Heart right ventricle (tissue), 16 donors: Measurements from ENCODE around the gene TSPOAP1. TPM values are rescaled to one million over a fixed set of nuclear protein-coding genes. Genes with fewer than 3 reads are reported as not detected.
A peak's percentile ranks its signal among the peaks of the same experiment; 100 is the strongest.

ENCODE experiments used
- ATAC-seq, 8 donors: fragments of 200-7000 bp; cut with Tn5 transposase; one replicate each; pipeline ENCODE4 v1.9.1; 2020; ENCODE audit warnings: mild to moderate bottlenecking in 8 of 8, moderate library complexity in 8 of 8, moderate number of reproducible peaks in 1 of 8
- DNase-seq, 2 donors: peaks; one replicate each; pipeline ENCODE4 v3.0.0-alpha.2; 2020
- H3K27ac ChIP-seq, 10 donors: fragments of 200-600 bp; sonication (generic) in 2 of 10; one replicate each; pipeline versions ENCODE4 v1.5.0 to v1.8.0; 2020 to 2022; ENCODE audit warnings: mild to moderate bottlenecking in 3 of 10
- H3K27me3 ChIP-seq, 7 donors: fragments of 200-600 bp; one replicate each; pipeline ENCODE4 v1.8.0; 2021 to 2022; ENCODE audit warnings: mild to moderate bottlenecking in 2 of 7
- H3K36me3 ChIP-seq, 9 donors: fragments of 200-600 bp; sonication (generic) in 1 of 9; one replicate each; pipeline versions ENCODE4 v1.5.0 to v1.8.0; 2020 to 2022; ENCODE audit warnings: mild to moderate bottlenecking in 2 of 9
- H3K4me1 ChIP-seq, 9 donors: fragments of 200-600 bp; sonication (generic) in 1 of 9; one replicate each; pipeline versions ENCODE4 v1.5.0 to v1.8.0; 2020 to 2022; ENCODE audit warnings: mild to moderate bottlenecking in 4 of 9
- H3K4me3 ChIP-seq, 10 donors: fragments of 200-600 bp; sonication (generic) in 2 of 10; one replicate each; pipeline versions ENCODE4 v1.5.0 to v1.8.0; 2020 to 2022; ENCODE audit warnings: mild to moderate bottlenecking in 7 of 10, moderate library complexity in 2 of 10
- H3K9me3 ChIP-seq, 11 donors: fragments of 200-600 bp in 10 of 11; sonication (generic) in 2 of 11; one replicate each; pipeline versions ENCODE4 v1.5.0 to v1.8.0; 2013 to 2022; ENCODE audit warnings: mild to moderate bottlenecking in 2 of 11, control low read depth in 1 of 11, moderate library complexity in 1 of 11
- WGBS, 2 donors: extraction: QIAGEN DNeasy Blood & Tissue Kit; methylation state at CpG; one replicate each; pipeline ENCODE4 v1.1.7; 2013; ENCODE audit warnings: inconsistent platforms in 1 of 2; 5-methylcytosine and 5-hydroxymethylcytosine counted together
- intact Hi-C, 10 donors: fragments of 100-400 bp; cut with DNase I; formaldehyde crosslinking; loops; one replicate each; pipeline versions ENCODE4 v1.11.1 to v1.14.2; 2022
- polyA plus RNA-seq, 2 donors: library from polyadenylated mRNA; stranded (reverse); fragments of 200-250 nt; gene quantifications; one replicate each; pipeline ENCODE4 v1.2.3, GENCODE V29; 2013
- total RNA-seq, 10 donors: library from RNA; stranded (reverse); fragmentation: NEBNext Ultra II Directional in 3 of 10; extraction: Animal tissue kit (Norgen Biotek cat#: 25700) in 3 of 10; gene quantifications; one replicate each; pipeline versions ENCODE4 v1.2.1 to v1.2.4, GENCODE V29; 2021 to 2023
- TF ChIP-seq, protein P1 (sequence below), 9 donors: fragments of 200-600 bp; sonication (generic) in 2 of 9; IDR thresholded peaks; one replicate each; pipeline versions ENCODE4 v1.5.0 to v1.8.0; 2021 to 2022; ENCODE audit warnings: antibody characterized with exemption in 9 of 9, mild to moderate bottlenecking in 5 of 9, moderate library complexity in 1 of 9
- donor health status: Arrhythmogenic right ventricular cardiomyopathy.
- donor health status: ischemic (EF 13 %, LVEDD 7.1; RV severe dilation, severe dysfunction).
- donor health status: healthy with polysubstance abuse.
- donor health status: DM: no; HTN: yes; CAD: no.
- donor health status: DM: no; HTN: no; CAD: no.
- donor health status: ischemic (EF 25% LVEDD 6.9; RV normal size, moderate dysfunction).
- donor health status: ischemic (EF 25% LVEDD 5.7; RV mildly dilated, moderate dysfunction).
- donor health status: healthy.
- donor health status: DM: yes; HTN: yes; CAD: no.
- donor health status: Ischemic cardiomyopathy.
- donor health status: ischemic (EF 35%, LVEDD 5.7; RV mildly dilated, moderate dysfunction).
- donor health status: nonischemic (EF 11% LVEDD 7.7; RV severe dilation, severe dysfunction).
- donor health status: DM: yes; HTN: yes; CAD: no.
- donor health status: PGD.
- donor health status: ischemic (EF 29% LVEDD 5.4; RV normal size, mild dysfunction).
- donor health status: nonischemic (EF 23%, LVEDD 6.1; RV moderate dilation, normal function).

Gene TSPOAP1
- total and polyA plus RNA-seq, 12 donors, result 1.6 to 35.6 (median 12.4) TPM

GRCh38 chr17:58335779-58336455 is 7.3 kb upstream of the TSPOAP1 start:
- intact Hi-C loops, result no loop called here
- Histone ChIP-seq H3K9me3 (no peaks in the 10 kb centered on the region), H3K36me3 (peaks cover 0 to 3% (median 0%) of the 10 kb centered on the region in 9 donors), H3K4me3 (peak overlapping the region in 1 of 10 donors; percentile 82), H3K27me3 (peaks cover 0 to 33% (median 3%) of the 10 kb centered on the region in 7 donors), H3K27ac (peak overlapping the region in 7 of 10 donors; percentile 22 to 100 (median 80)), H3K4me1 (peaks cover 0 to 74% (median 20%) of the 10 kb centered on the region in 9 donors)
- no peak for DNase-seq
- ATAC-seq, result no peak
- 76 to 77% methylated on average over 4 of the region's 4 CpGs for WGBS, 2 donors
- TF ChIP-seq, protein P1, sequence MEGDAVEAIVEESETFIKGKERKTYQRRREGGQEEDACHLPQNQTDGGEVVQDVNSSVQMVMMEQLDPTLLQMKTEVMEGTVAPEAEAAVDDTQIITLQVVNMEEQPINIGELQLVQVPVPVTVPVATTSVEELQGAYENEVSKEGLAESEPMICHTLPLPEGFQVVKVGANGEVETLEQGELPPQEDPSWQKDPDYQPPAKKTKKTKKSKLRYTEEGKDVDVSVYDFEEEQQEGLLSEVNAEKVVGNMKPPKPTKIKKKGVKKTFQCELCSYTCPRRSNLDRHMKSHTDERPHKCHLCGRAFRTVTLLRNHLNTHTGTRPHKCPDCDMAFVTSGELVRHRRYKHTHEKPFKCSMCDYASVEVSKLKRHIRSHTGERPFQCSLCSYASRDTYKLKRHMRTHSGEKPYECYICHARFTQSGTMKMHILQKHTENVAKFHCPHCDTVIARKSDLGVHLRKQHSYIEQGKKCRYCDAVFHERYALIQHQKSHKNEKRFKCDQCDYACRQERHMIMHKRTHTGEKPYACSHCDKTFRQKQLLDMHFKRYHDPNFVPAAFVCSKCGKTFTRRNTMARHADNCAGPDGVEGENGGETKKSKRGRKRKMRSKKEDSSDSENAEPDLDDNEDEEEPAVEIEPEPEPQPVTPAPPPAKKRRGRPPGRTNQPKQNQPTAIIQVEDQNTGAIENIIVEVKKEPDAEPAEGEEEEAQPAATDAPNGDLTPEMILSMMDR (IDR thresholded peaks at IDR 0.05), result no peak

DNA sequence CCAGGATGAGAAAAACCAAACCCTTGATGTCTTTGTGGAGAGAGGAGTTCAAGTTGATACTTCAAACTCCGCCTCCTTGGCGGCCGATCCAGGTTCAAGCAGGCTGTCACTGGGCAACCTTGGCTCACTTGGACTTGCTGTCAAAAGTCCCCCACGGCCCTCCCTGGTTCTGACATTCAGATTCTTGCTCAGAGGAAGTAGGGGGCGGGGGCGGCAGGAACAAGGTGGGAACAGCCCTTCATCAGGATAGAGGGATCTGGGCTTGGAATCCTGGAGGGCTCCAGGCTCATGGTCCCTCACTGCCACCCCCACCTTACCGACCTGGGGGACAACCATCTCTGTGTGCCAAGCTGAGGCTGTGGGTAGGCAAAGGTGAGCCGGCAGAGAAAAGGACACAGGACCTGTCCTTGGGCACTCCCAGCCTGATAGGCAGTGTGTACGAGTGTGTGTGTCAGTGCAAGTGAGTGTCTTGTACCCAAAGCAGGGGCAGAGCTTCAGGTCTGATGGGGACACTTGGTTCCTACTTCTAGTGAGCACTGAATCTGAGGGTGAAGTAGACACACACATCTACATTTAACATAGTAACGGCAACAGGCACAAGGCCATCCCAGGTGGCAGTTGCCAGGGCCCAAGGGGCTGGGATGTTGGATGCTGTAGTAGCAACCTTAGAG is 6.6 kb upstream of the TSPOAP1 start:
- Histone ChIP-seq H3K27ac (peak overlapping the region in 6 of 10 donors; percentile 37 to 100 (median 74)), H3K36me3 (peaks cover 0 to 11% (median 0%) of the 10 kb centered on the region in 9 donors), H3K9me3 (no peaks in the 10 kb centered on the region), H3K4me1 (peaks cover 0 to 67% (median 20%) of the 10 kb centered on the region in 9 donors), H3K27me3 (peaks cover 0 to 37% (median 3%) of the 10 kb centered on the region in 7 donors), H3K4me3 (peak overlapping the region in 1 of 10 donors; percentile 82)
- intact Hi-C loops, result no loop called here
- TF ChIP-seq, protein P1 (IDR thresholded peaks at IDR 0.05), result no peak
- no peak for DNase-seq
- ATAC-seq, result no peak
- 63 to 65% methylated on average over 10 of the region's 10 CpGs for WGBS, 2 donors

- intact Hi-C loops, result no loop called here
- Histone ChIP-seq H3K9me3 (no peaks in the 10 kb centered on the region), H3K4me1 (peaks cover 0 to 62% (median 20%) of the 10 kb centered on the region in 9 donors), H3K27ac (peak overlapping the region in 4 of 10 donors; percentile 25 to 100 (median 78)), H3K36me3 (peaks cover 0 to 12% (median 0%) of the 10 kb centered on the region in 9 donors), H3K4me3 (peak overlapping the region in 1 of 10 donors; percentile 82), H3K27me3 (peaks cover 0 to 41% (median 7%) of the 10 kb centered on the region in 7 donors)
- ATAC-seq (no peak), DNase-seq (no peak)
- TF ChIP-seq, protein P1 (IDR thresholded peaks at IDR 0.05), result no peak
- WGBS, 2 donors, result 90 to 93% methylated on average over 9 of the region's 9 CpGs
These were observed 6.1 kb upstream of the TSPOAP1 start for GRCh38 chr17:58334661-58335060.

- TF ChIP-seq, protein P1 (IDR thresholded peaks at IDR 0.05), result no peak
- intact Hi-C loops, result no loop called here
- 76 to 83% methylated on average over 5 of the region's 5 CpGs for WGBS, 2 donors
- Histone ChIP-seq H3K27ac (peak overlapping the region in 3 of 10 donors; percentile 25 to 100 (median 86)), H3K4me3 (peak overlapping the region in 1 of 10 donors; percentile 82), H3K27me3 (peaks cover 0 to 43% (median 11%) of the 10 kb centered on the region in 7 donors), H3K4me1 (peaks cover 0 to 61% (median 20%) of the 10 kb centered on the region in 9 donors), H3K36me3 (peaks cover 0 to 12% (median 0%) of the 10 kb centered on the region in 9 donors), H3K9me3 (no peaks in the 10 kb centered on the region)
- DNase-seq (no peak), ATAC-seq (no peak)
These were observed 5.7 kb upstream of the TSPOAP1 start for GRCh38 chr17:58334256-58334655.
